Ramos (cell line): ENCODE data around the gene ZNF10.

Source experiments
- in situ Hi-C: fragments of 300-500 bp; cut with MboI; formaldehyde crosslinking; loops from one replicate; pipeline ENCODE4 v1.14.3; 2022; ENCODE audit warnings: low sequenced_read_pairs; ENCODE audit not compliant: unreplicated experiment

ZNF10 gene

DNA sequence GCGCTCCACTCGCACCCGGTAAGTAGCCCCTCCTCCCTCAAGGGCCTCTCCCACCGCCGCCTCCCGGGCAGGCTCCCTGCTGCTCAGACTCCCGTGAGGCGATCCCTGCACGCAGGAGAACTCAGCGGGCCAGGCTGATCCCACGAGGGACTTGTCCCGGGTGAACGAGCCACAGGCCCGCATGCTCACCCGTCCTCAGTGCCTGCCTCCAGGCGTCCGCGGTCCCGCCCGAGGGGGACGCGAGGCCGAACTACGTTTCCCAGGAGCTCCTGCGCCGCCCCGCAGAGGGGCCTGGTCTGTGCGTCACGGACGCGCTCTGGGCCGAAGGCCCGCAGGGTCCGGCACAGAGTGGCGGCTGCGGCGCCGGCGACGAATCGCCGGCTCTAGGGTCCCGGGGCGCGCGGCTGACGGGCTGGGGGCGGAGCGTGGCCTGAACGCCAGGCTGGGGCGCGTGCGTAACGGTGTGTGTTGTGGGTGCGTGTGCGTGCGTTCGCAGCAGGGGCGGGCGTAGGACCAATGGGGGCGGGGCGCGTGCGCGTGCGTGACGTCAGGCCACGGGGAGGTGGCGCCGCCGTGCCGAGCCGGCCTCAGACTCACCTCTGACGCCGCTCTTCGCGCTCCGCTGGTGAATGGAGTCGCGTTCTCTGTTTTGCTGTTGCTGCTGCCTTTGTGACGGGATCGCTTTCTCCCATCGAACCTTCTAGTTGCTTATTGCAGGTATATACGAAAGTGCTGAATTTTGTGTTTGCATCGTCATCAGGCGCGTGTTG is at the start of gene ZNF10, which contains the start of gene ZNF891:
Gene ZNF10, plus strand, starts transcription at position 590 of the 770 bp plus-strand sequence. CDS start 13,866 bp downstream, outside the sequence.
Gene ZNF891, minus strand, starts transcription at position 237 of the 770 bp plus-strand sequence. CDS start 8,356 bp downstream, outside the sequence.
- in situ Hi-C loops: no loop called here

DNA sequence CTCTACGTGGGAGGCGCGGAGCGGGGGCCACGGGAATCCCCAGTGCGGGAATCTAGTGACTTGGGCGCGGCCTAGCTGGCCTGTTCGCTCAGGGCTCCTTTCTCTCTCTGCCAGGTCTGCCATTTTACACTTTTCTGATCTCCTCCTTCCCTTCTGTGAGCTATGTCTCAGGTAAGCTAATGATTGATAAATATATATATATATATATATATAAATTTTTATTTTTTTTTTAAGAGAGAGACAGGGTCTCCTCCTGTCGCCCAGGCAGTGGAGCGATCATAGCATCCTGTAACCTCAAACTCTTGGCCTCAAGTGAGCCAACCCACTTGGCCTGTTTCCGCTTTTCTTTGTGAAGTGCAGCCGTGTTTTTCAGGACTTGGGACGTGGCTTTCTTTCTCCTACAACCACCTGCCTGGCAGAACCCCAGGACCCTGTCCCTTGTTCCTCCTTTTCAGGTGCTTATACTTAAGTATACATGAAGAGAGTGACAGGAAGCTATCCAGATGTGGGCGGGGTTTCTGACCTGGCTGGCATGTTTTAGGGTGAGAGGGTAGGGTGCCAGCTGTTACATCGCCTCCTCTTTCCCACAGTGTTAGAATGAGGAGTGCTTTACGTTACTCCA is 49.2 kb upstream of the ZNF10 start:
- in situ Hi-C loops: no loop called here

DNA sequence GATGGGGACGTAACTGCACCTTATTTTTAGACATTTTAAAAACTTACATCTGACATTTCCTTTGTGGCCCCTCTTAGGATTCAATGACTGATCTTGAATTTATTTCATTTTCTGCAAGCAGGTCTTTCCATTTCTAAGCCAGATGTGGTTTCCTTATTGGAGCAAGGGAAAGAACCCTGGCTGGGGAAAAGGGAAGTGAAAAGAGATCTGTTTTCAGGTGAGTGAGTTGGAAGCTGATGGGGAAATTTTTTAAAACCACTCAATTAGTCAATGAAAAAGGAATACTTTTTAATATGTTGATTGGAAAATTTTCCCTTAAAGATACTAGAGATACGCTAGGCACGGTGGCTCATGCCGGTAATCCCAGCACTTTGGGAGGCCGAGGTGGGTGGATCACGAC is 47.1 kb upstream of the ZNF10 start:
- in situ Hi-C loops: no loop called here

DNA sequence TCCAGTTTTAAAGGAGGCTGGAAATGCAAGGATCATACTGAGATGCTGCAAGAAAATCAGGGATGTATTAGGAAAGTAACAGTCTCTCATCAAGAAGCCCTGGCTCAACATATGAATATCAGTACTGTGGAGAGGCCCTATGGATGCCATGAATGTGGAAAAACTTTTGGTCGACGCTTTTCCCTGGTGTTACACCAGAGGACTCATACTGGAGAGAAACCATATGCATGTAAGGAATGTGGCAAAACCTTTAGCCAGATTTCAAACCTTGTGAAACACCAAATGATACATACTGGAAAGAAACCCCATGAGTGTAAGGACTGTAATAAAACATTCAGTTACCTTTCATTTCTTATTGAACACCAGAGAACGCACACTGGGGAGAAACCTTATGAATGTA is 24.8 kb upstream of the ZNF10 start:
- in situ Hi-C loops: no loop called here

DNA sequence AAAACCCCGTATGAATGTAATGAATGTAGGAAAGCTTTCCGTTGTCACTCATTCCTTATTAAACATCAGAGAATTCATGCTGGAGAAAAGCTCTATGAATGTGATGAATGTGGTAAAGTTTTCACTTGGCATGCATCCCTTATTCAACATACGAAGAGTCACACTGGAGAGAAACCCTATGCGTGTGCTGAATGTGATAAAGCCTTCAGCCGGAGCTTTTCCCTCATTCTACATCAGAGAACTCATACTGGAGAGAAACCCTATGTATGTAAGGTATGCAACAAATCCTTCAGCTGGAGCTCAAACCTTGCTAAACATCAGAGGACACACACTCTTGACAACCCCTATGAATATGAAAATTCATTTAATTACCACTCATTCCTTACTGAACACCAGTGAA is 24.2 kb upstream of the ZNF10 start:
- in situ Hi-C loops: no loop called here

DNA sequence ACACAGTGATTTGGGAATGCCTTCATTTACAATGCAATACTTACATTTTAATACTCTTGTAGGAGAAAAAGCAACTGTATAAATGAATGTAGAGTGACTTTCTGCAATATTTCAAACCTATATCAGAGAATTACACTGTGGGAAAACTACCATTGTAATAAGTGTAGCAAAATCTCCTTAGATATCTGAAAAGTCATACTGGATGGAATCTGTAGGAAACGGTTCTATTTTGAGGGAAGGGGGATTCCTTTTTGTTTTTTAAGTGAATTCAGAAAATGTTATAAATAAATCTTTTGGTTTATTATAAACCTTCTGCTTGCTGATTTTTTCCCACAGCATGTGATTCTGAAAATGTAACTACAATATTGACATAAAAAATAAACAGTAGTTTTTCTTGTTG is 23.3 kb upstream of the ZNF10 start:
- in situ Hi-C loops: no loop called here

DNA sequence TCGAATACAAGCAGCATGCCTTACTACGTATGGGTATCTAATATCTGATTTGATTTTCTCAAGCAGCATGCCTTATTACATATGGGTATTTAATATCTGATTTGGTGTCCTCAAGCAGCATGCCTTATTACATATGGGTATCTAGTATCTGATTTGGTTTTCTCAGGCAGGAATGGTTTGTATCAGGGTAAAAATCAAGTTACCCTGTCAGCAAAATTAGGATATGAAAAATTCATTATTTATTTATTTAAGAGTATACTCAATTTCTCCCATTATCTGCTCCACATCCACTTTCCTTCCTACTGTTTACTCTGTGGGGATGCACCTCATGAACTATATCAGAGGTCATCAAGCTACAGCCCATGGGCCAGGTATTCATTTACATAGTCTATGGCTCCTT is 22.3 kb upstream of the ZNF10 start:
- in situ Hi-C loops: no loop called here

DNA sequence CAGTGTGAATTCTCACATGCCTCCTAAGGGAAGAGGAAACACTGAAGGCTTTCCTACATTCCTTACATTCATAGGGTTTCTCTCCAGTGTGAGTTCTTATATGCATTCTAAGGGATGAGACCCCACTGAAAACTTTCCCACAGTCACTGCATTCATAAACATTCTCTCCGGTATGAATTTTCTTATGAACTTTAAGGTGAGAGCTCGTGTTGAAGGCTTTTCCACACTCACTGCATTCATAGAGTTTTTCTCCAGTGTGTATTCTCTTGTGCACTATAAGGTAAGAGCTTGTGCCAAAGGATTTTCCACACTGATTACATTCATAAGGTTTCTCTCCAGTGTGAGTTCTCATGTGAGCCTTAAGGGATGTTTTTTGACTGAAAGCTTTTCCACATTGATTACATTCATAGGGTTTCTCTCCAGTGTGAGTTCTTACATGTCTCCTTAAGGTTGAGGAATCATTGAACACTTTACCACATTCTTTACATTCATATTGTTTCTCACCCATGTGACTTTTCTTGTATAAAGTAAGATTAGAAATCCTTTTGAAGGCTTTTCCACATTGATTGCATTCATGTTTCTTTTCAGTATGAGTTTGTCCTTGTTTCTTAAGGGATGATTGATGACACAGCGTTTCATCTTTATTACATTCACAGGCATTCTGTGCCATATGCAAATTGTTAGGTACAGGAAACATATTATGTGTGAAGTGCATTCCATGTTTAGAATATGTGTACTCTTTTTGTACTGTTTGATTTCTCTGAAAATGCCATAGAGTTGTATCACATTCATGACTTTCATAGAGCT is 9.8 kb upstream of the ZNF10 start:
- in situ Hi-C loops: no loop called here

DNA sequence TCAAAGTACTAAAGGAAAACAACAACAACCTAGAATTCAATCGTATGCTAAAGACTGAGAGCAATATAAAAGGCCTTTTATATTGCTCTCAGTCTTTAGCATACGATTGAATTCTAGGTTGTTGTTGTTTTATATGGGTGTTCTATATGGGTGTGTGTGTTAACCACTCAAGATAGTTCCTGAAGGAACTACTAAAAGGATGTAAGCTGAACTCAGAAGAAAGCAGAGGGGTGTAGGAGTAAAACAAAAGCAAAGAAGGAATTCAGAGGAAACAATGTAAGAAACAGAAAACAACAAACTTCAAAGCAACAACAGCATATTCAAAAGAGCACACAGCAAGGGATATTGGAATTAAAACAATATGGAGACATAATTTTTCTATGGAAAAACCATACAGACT is 5.8 kb upstream of the ZNF10 start:
- in situ Hi-C loops: no loop called here

DNA sequence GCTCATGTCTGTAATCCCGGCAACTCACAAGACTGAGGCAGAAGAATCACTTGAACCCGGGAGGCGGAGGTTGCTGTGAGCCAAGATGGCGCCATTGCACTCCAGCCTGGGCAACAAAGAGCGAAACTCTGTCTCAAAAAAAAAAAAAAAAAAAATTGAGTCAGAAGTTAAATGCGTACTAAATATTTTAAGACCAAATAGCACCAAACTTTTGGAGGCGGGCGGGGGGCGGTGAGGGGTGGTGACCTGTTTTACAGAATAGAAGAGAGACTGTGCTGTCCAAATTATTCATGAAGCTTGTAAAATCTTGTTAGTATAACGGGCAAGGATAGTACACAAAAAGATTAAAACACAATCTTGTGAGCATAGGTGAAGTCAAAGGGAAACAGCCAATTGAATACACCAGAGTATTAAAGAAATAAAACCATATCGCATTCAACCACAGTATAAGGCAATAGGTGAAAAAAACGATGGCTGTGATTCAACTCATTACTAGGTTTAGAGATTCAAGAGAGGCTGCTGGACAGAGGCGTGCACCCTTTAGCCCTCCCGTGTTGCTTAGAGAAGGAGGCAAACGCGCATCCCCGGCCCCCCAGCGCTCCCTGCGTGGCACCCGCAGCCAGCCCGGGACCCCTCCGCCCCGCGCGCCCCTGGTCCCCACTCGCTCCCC is 924 bp upstream of the ZNF10 start:
- in situ Hi-C loops: no loop called here

DNA sequence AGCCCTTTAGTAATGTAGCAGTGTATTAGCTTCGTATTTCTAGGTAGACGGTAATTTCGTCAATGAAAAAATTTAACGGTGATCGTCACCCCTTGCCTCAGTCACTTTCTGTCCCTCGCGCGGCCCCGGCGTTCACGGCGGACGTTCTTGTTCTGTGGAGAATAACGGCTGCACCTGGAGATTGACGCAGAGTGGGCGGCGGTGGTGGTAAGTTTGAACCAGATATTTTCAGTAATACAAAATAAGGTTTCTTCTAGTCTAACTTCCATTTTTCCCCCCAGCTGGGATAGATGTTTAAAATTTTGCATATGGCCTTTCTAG is 341 bp downstream of the ZNF10 start:
- in situ Hi-C loops: no loop called here

DNA sequence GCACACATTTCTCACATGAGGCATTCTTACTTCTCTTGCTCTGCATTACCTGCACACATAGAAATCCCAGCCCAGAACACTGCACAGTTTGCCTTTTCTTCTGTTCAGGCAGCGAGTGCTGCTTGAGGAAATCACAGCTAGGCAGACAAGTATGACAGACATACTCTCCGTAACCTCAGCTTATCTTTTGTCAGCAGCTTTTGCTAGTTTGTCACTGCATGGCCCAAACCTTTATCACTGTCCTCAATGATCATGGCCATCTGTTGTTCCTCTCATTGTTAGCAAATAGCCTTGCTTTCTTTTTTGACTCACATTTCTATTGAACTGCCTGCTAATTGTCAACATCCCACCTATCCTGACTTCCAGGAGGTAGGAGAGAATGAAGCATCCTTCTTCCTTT is 5.3 kb downstream of the ZNF10 start:
- in situ Hi-C loops: no loop called here

DNA sequence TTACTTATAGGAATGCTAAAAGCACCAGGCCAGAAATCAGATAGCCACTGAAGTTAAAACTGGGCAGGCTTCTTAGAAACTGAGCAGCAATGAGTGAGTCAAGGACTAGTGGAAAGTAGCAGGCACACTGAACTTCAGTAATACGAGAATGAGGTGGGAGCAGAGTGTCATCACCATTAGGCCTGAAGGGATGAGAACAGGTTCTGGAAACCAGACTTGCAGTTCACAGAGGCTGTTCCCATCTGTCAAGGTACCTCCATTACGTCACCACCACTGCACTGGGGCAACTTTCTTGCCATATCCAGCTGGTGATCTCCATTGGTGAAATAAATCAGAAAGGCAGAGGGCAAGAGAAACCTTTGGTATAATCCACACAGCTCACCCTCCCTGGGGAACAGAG is 15.6 kb downstream of the ZNF10 start:
- in situ Hi-C loops: no loop called here

DNA sequence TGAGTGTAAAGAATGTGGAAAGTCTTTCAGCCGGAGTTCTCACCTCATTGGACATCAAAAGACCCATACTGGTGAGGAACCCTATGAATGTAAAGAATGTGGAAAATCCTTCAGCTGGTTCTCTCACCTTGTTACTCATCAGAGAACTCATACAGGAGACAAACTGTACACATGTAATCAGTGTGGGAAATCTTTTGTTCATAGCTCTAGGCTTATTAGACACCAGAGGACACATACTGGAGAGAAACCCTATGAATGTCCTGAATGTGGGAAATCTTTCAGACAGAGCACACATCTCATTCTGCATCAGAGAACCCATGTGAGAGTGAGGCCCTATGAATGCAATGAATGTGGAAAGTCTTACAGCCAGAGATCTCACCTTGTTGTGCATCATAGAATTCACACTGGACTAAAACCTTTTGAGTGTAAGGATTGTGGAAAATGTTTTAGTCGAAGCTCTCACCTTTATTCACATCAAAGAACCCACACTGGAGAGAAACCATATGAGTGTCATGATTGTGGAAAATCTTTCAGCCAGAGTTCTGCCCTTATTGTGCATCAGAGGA is 25.8 kb downstream of the ZNF10 start:
- in situ Hi-C loops: no loop called here

DNA sequence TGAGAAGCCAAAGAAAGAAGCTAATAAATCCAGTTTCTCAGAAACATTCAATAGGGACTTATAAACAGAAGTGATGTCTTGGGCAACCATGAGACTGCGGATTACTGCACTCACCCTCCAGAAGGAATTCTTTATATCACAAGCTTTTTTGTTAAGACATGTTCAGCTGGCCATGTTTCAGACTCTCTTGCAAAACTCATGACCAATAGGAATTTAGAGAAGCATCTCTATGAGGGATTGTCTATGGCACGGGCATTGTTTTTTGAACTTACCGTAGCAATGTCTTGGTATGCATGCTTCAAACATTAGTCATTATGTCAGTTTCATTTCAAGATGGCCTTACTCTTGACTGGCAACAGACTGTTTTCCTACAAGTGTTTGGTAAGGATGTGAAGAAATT is 35.3 kb downstream of the ZNF10 start:
- in situ Hi-C loops: no loop called here

DNA sequence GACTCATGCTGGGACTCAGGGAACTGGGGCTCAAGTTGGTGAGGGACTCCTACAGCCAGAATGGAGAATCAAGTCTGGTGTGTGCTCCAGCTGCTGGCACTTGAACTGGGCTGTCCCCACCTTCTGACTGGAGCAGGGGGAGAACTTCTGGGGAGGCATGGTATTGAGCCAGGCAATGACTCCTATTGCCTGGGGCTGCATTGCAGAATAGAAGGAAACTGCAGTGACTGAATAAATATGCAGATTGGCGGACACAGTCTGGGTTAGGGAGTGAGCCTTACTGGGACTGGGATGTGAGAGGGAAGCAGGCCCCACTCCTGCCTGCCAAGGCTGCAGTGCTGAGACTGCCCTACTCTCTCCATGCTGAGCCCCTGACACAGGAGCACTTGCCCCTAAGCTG is 42.1 kb downstream of the ZNF10 start:
- in situ Hi-C loops: no loop called here

DNA sequence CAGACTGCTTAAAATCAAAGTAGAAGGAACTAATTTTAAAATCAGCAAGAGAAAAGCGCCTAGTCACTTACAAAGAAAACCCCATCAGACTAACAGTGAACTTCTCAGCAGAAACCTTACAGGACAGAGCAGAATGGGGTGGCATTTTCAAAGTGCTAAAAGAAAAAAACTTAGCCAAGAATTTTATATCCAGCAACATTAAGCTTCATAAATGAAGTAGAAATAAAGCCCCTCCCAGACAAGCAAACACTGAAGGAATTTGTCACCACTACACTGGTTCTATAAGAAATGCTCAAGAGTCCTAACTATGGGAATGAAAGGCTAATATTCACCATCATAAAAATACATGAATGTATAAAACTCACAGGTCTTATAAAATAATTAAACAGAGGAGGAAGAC is 44.5 kb downstream of the ZNF10 start:
- in situ Hi-C loops: no loop called here

DNA sequence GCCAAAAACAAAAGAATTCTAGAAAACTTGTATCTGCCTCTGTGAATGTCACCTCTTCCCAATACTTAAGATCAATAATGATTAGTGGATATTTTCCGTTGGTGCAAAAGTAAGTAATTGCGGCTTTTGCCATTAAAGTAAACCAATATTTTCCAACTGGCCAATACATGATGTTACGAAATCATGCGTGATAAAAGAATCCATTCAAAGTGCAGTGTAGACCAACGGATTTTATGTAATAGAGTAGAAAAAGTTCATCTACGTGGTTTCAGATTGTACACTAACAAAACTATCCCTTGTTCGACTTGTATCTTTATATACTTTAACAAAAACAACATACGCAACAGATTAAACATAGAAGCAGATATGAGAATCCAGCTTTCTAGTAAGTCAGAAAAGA is 50.2 kb downstream of the ZNF10 start:
- in situ Hi-C loops: no loop called here

DNA sequence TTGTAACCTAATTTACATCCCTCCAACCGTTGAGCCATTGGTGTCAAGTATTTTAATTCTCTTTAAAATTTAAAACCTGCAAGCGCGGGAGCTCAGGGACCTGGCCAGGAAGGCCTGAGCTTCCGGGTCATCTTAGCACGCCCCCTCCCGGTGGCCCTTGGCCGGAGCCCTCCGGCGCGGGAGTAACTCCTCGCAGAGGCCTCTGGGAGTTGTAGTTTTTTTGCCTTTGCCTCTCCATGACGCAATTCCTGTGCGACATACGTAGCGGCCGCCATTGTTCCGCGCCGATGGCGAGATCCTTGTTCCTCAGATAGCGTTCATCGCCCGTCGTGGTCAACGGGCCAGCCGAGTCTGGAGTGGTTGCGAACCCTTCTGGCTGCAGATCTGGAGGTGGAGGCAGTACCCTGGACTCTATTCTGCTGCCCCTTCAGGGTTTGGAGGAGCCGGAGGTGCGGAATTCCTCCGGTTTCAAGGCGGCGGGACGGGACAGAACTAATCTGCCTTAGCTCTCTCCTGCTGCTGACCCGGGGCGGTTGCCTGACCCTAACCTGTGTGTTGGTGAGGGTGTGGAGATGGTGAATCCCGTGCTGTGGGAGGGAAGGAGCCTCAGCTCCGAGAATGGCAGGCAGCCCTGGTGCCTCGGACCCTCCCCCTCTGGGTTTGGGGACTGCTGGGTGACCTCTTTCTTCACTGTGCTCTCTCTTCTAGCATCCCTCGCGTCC is 51.0 kb downstream of the ZNF10 start, which contains the start of gene ZNF268:
Gene ZNF268, plus strand, starts transcription at position 258 of the 722 bp plus-strand sequence. CDS start 503 bp downstream, outside the sequence.
- in situ Hi-C loops: no loop called here

DNA sequence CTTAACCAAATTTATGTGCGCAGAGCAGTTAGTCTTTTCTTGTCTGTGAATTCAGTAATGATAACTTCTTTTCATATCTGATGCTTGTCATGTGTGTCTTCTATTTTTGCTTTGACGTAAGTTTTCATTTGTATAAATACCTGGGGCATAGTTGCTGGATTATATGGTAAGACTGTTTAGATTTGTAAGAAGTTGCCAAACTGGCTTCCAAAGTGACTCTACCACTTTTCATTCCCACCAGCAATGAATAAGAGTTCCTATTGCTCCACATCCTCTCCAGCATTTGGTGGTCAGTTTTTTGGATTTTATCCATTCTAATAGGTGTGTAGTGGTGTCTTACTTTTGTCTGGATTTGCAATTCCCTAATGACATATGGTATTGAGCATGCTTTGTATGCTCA is 59.7 kb downstream of the ZNF10 start:
- in situ Hi-C loops: no loop called here
